K562 (cell line): ENCODE results near the gene PGM2L1. TPM values are rescaled to one million over a fixed set of nuclear protein-coding genes. Genes with fewer than 3 reads are reported as not detected.
A peak's percentile ranks its signal among the peaks of the same experiment; 100 is the strongest.

Source experiments
- CBFA2T3 ChIP-seq: fragments of 450-650 bp; IDR thresholded peaks from 2 replicates; pipeline ENCODE4 v1.6.1; 2017
- ELF4 ChIP-seq: fragments of 450-650 bp; formaldehyde crosslinking; IDR thresholded peaks from 2 replicates; pipeline ENCODE4 v1.4.0; 2022; ENCODE audit warnings: missing genetic modification characterization
- ELK1 ChIP-seq: sonication (generic); formaldehyde crosslinking; IDR thresholded peaks from 2 replicates; pipeline ENCODE4 v1.8.1; 2022; ENCODE audit warnings: missing genetic modification reagents
- GATA2 ChIP-seq: sonication (generic); formaldehyde crosslinking; IDR thresholded peaks from 2 replicates; pipeline ENCODE4 v1.4.0; 2020; ENCODE audit warnings: mild to moderate bottlenecking, missing genetic modification reagents
- HMG20B ChIP-seq: fragments of 250-450 bp; sonication (Bioruptor Pico); IDR thresholded peaks from 2 replicates; pipeline ENCODE4 v1.5.0; 2021; ENCODE audit warnings: mild to moderate bottlenecking
- MTA1 ChIP-seq: fragments of 450-650 bp; IDR thresholded peaks from 2 replicates; pipeline ENCODE4 v1.6.1; 2017; ENCODE audit warnings: borderline replicate concordance
- NR3C1 ChIP-seq: sonication (generic); formaldehyde crosslinking; IDR thresholded peaks from 2 replicates; pipeline ENCODE4 v1.8.1; 2022; ENCODE audit warnings: missing genetic modification reagents
- PHF21A ChIP-seq: fragments of 450-650 bp; IDR thresholded peaks from 2 replicates; pipeline ENCODE4 v1.6.1; 2017; ENCODE audit warnings: low read depth, borderline replicate concordance
- RREB1 ChIP-seq: fragments of 250-450 bp; sonication (Bioruptor Pico); IDR thresholded peaks from 2 replicates; pipeline ENCODE4 v1.4.0; 2020
- SLC30A9 ChIP-seq: fragments of 250-450 bp; sonication (Bioruptor Pico); IDR thresholded peaks from 2 replicates; pipeline ENCODE4 v1.8.0; 2022; ENCODE audit warnings: mild to moderate bottlenecking, moderate library complexity
- SMC3 ChIP-seq: conservative IDR thresholded peaks from 2 replicates; pipeline ENCODE4 v1.6.1; 2011; ENCODE audit warnings: low read depth, low read length, improper control_type of control experiment; ENCODE audit not compliant: insufficient read depth
- SRF ChIP-seq, 2 experiments: fragments of 250-450, 450-650 bp in 1 of 2; sonication (Bioruptor Pico) in 1 of 2; sonication (generic) in 1 of 2; formaldehyde crosslinking; IDR thresholded peaks; 2 replicates each; pipeline versions ENCODE4 v1.5.0 to v1.5.1; 2020 to 2022; ENCODE audit warnings: mild to moderate bottlenecking in 1 of 2, missing genetic modification reagents in 1 of 2
- SRSF3 ChIP-seq: fragments of 200-400 bp; formaldehyde crosslinking; IDR thresholded peaks from 2 replicates; pipeline ENCODE4 v1.6.1; 2016; ENCODE audit warnings: mild to moderate bottlenecking, low read length, moderate library complexity; ENCODE audit not compliant: insufficient read depth
- STAT6 ChIP-seq: sonication (generic); formaldehyde crosslinking; IDR thresholded peaks from 2 replicates; pipeline ENCODE4 v1.8.1; 2023; ENCODE audit warnings: mild to moderate bottlenecking, missing genetic modification reagents
- TRIM28 ChIP-seq: fragments of 450-650 bp; IDR thresholded peaks from 2 replicates; pipeline ENCODE4 v1.6.1; 2017
- ZBTB7A ChIP-seq: IDR thresholded peaks from 2 replicates; pipeline ENCODE4 v1.6.1; 2011; ENCODE audit warnings: low read depth, mild to moderate bottlenecking, low read length, moderate library complexity, borderline replicate concordance; ENCODE audit not compliant: control insufficient read depth
- polyA plus RNA-seq, 8 experiments: library from polyadenylated mRNA; depleted of rRNA in 4 of 8; stranded (reverse) in 5 of 8; unstranded in 3 of 8; fragments of >200 nt; fragmentation: Nextera tagmentation in 2 of 8; fragmentation: Illumina TruSeq in 1 of 8; extraction: Ambion mirVana in 2 of 8; extraction: Trizol in 1 of 8; gene quantifications; 2 replicates each; pipeline versions ENCODE4 v1.2.1 to v1.2.3, GENCODE V29; 2011 to 2014; ENCODE audit warnings: inconsistent platforms in 1 of 8, missing spikeins in 1 of 8
- total RNA-seq, 7 experiments: library from RNA; depleted of rRNA in 6 of 7; stranded (reverse); fragments of >200 nt in 6 of 7; fragmentation: Illumina TruSeq in 2 of 7; extraction: Trizol in 2 of 7; gene quantifications; 2 replicates each; pipeline versions ENCODE4 v1.2.1 to v1.2.3, GENCODE V29; 2011 to 2021; ENCODE audit warnings: low replicate concordance in 1 of 7
- TF ChIP-seq, protein P1 (sequence below): fragments of 450-650 bp; formaldehyde crosslinking; IDR thresholded peaks from 2 replicates; pipeline ENCODE4 v1.4.0; 2022; ENCODE audit warnings: missing genetic modification characterization

The PGM2L1 gene
- total and polyA plus RNA-seq, 9 of the 15 experiments (the other 6 are each of a cell fraction or from before 2014, with no cell fraction given): 0.32 to 0.95 (median 0.63) TPM

- TF ChIP-seq RREB1 (CRISPR knock-in tag) (no peak), ELK1 (CRISPR knock-in tag) (no peak), HMG20B (CRISPR knock-in tag) (no peak), SRSF3 (no peak), CBFA2T3 (no peak), GATA2 (CRISPR knock-in tag) (no peak), PHF21A (no peak), ZBTB7A (peak; percentile 43; the same call in 1 of the 2 replicates), STAT6 (CRISPR knock-in tag) (no peak), SMC3 (no peak), ELF4 (CRISPR knock-in tag) (no peak), NR3C1 (no peak), TRIM28 (no peak), SLC30A9 (CRISPR knock-in tag) (no peak), MTA1 (no peak), SRF (CRISPR knock-in tag; IDR thresholded peaks at IDR 0.05) (no peak)
- TF ChIP-seq, protein P1, sequence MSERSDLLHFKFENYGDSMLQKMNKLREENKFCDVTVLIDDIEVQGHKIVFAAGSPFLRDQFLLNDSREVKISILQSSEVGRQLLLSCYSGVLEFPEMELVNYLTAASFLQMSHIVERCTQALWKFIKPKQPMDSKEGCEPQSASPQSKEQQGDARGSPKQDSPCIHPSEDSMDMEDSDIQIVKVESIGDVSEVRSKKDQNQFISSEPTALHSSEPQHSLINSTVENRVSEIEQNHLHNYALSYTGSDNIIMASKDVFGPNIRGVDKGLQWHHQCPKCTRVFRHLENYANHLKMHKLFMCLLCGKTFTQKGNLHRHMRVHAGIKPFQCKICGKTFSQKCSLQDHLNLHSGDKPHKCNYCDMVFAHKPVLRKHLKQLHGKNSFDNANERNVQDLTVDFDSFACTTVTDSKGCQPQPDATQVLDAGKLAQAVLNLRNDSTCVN (CRISPR knock-in tag): no peak
Measured at GRCh38 chr11:74398244-74399159, at the start of gene PGM2L1 (continued).
